Rectal smooth muscle tissue (tissue), 1 donor: ENCODE measurements around the gene PCED1B.
"Not testable (repeated sequence)": the region's sequence is repeated elsewhere in the genome, so short reads cannot be mapped to it uniquely, and the experiment has no call there.

Experiments used
- H3K27ac ChIP-seq: one replicate; pipeline ENCODE4 v1.7.0; 2013; ENCODE audit warnings: low read depth, low read length, inconsistent platforms
- H3K27me3 ChIP-seq: one replicate; pipeline ENCODE4 v1.7.0; 2013; ENCODE audit warnings: low read length; ENCODE audit not compliant: control insufficient read depth, insufficient read depth
- H3K36me3 ChIP-seq: one replicate; pipeline ENCODE4 v1.7.0; 2013; ENCODE audit warnings: low read length; ENCODE audit not compliant: control insufficient read depth, insufficient read depth
- H3K4me1 ChIP-seq: one replicate; pipeline ENCODE4 v1.7.0; 2013; ENCODE audit warnings: low read length; ENCODE audit not compliant: control insufficient read depth, insufficient read depth
- H3K4me3 ChIP-seq: one replicate; pipeline ENCODE4 v1.7.0; 2013; ENCODE audit warnings: low read length
- H3K9ac ChIP-seq: one replicate; pipeline ENCODE4 v1.7.0; 2013; ENCODE audit warnings: low read length

PCED1B gene

GRCh38 chr12:47213396-47213795, 134.0 kb downstream of the PCED1B start:
- no peak overlapping the region for H3K4me3 ChIP-seq
- H3K27ac ChIP-seq = no peak overlapping the region
- no peaks in the 10 kb centered on the region for H3K4me1 ChIP-seq
- H3K36me3 ChIP-seq = no peaks in the 10 kb centered on the region
- no peaks in the 10 kb centered on the region for H3K27me3 ChIP-seq
- H3K9ac ChIP-seq = no peak overlapping the region

GRCh38 chr12:47214001-47214619, 134.7 kb downstream of the PCED1B start:
- Histone ChIP-seq H3K4me3 (no peak overlapping the region), H3K27me3 (no peaks in the 10 kb centered on the region), H3K4me1 (peaks cover 2% of the 10 kb centered on the region), H3K36me3 (no peaks in the 10 kb centered on the region), H3K27ac (no peak overlapping the region), H3K9ac (no peak overlapping the region)

- peaks cover 2% of the 10 kb centered on the region for H3K4me1 ChIP-seq
- H3K27ac ChIP-seq = no peak overlapping the region
- H3K4me3 ChIP-seq = no peak overlapping the region
These were observed 135.3 kb downstream of the PCED1B start for GRCh38 chr12:47214771-47215170.

GRCh38 chr12:47216150-47216677, 136.8 kb downstream of the PCED1B start:
- Histone ChIP-seq H3K4me1 (peaks cover 2% of the 10 kb centered on the region), H3K27ac (peak overlapping the region; percentile 4), H3K36me3 (no peaks in the 10 kb centered on the region), H3K27me3 (no peaks in the 10 kb centered on the region), H3K4me3 (peak overlapping the region; percentile 39), H3K9ac (no peak overlapping the region)

More at GRCh38 chr12:47214771-47215170, 135.3 kb downstream of the PCED1B start:
- H3K36me3 ChIP-seq = no peaks in the 10 kb centered on the region
- no peaks in the 10 kb centered on the region for H3K27me3 ChIP-seq
- no peak overlapping the region for H3K9ac ChIP-seq

GRCh38 chr12:47217595-47217869, 138.1 kb downstream of the PCED1B start:
- not testable (repeated sequence) for H3K4me1 ChIP-seq, H3K27ac ChIP-seq

GRCh38 chr12:47218191-47218654, 138.8 kb downstream of the PCED1B start:
- no peaks in the 10 kb centered on the region for H3K36me3 ChIP-seq
- no peak overlapping the region for H3K27ac ChIP-seq
- H3K4me1 ChIP-seq = peaks cover 4% of the 10 kb centered on the region
- no peak overlapping the region for H3K9ac ChIP-seq
- H3K4me3 ChIP-seq = peak overlapping the region; percentile 28
- no peaks in the 10 kb centered on the region for H3K27me3 ChIP-seq

More at GRCh38 chr12:47217595-47217869, 138.1 kb downstream of the PCED1B start:
- not testable (repeated sequence) for H3K27me3 ChIP-seq, H3K9ac ChIP-seq, H3K4me3 ChIP-seq, H3K36me3 ChIP-seq

- Histone ChIP-seq H3K4me1 (peaks cover 14% of the 10 kb centered on the region), H3K36me3 (no peaks in the 10 kb centered on the region), H3K4me3 (no peak overlapping the region), H3K27ac (no peak overlapping the region), H3K27me3 (no peaks in the 10 kb centered on the region), H3K9ac (no peak overlapping the region)
These were observed 139.8 kb downstream of the PCED1B start for GRCh38 chr12:47219243-47219642.

GRCh38 chr12:47221256-47222023, 142.0 kb downstream of the PCED1B start:
- no peaks in the 10 kb centered on the region for H3K36me3 ChIP-seq
- H3K27ac ChIP-seq = no peak overlapping the region
- peaks cover 14% of the 10 kb centered on the region for H3K4me1 ChIP-seq
- no peak overlapping the region for H3K9ac ChIP-seq
- H3K4me3 ChIP-seq = no peak overlapping the region
- no peaks in the 10 kb centered on the region for H3K27me3 ChIP-seq

GRCh38 chr12:47222520-47223030, 143.2 kb downstream of the PCED1B start:
- H3K9ac ChIP-seq = no peak overlapping the region
- no peaks in the 10 kb centered on the region for H3K36me3 ChIP-seq
- no peaks in the 10 kb centered on the region for H3K27me3 ChIP-seq
- no peak overlapping the region for H3K27ac ChIP-seq
- H3K4me1 ChIP-seq = peaks cover 14% of the 10 kb centered on the region
- no peak overlapping the region for H3K4me3 ChIP-seq

GRCh38 chr12:47223031-47223847, 143.8 kb downstream of the PCED1B start:
- Histone ChIP-seq H3K4me3 (peak overlapping the region; percentile 47), H3K36me3 (no peaks in the 10 kb centered on the region), H3K4me1 (peaks cover 14% of the 10 kb centered on the region), H3K27ac (peak overlapping the region; percentile 53), H3K27me3 (no peaks in the 10 kb centered on the region), H3K9ac (no peak overlapping the region)

- peaks cover 14% of the 10 kb centered on the region for H3K4me1 ChIP-seq
- peak overlapping the region; percentile 47 for H3K4me3 ChIP-seq
- no peaks in the 10 kb centered on the region for H3K27me3 ChIP-seq
- H3K9ac ChIP-seq = no peak overlapping the region
- H3K27ac ChIP-seq = peak overlapping the region; percentile 53
- no peaks in the 10 kb centered on the region for H3K36me3 ChIP-seq
These were observed 144.4 kb downstream of the PCED1B start for GRCh38 chr12:47223848-47224213.

GRCh38 chr12:47224563-47225133, 145.2 kb downstream of the PCED1B start:
- Histone ChIP-seq H3K27ac (no peak overlapping the region), H3K27me3 (no peaks in the 10 kb centered on the region), H3K9ac (no peak overlapping the region), H3K4me1 (peaks cover 12% of the 10 kb centered on the region), H3K36me3 (no peaks in the 10 kb centered on the region), H3K4me3 (no peak overlapping the region)
